Endothelial cell (in vitro differentiated cells): ENCODE measurements around the gene IQCF5. TPM values are rescaled to one million over a fixed set of nuclear protein-coding genes. Genes with fewer than 3 reads are reported as not detected.
"Not testable (repeated sequence)": the region's sequence is repeated elsewhere in the genome, so short reads cannot be mapped to it uniquely, and the experiment has no call there.

Source experiments
- DNase-seq: peaks from one replicate; pipeline ENCODE4 v3.0.0; 2021; ENCODE audit warnings: low spot score
- H3K27ac Mint-ChIP-seq: one replicate; pipeline ENCODE4 v1.8.0; 2021; ENCODE audit warnings: mixed read lengths, inconsistent platforms; ENCODE audit not compliant: unreplicated experiment
- H3K27me3 Mint-ChIP-seq: one replicate; pipeline ENCODE4 v1.8.0; 2021; ENCODE audit warnings: mild to moderate bottlenecking, moderate library complexity, mixed read lengths, inconsistent platforms; ENCODE audit not compliant: unreplicated experiment
- H3K36me3 Mint-ChIP-seq: one replicate; pipeline ENCODE4 v1.8.0; 2021; ENCODE audit warnings: mild to moderate bottlenecking, low read depth, mixed read lengths, inconsistent platforms; ENCODE audit not compliant: unreplicated experiment
- H3K4me1 Mint-ChIP-seq: one replicate; pipeline ENCODE4 v1.8.0; 2021; ENCODE audit warnings: mild to moderate bottlenecking, mixed read lengths, inconsistent platforms; ENCODE audit not compliant: unreplicated experiment
- H3K4me3 Mint-ChIP-seq: one replicate; pipeline ENCODE4 v1.8.0; 2021; ENCODE audit warnings: mild to moderate bottlenecking, mixed read lengths, inconsistent platforms; ENCODE audit not compliant: unreplicated experiment
- H3K9me3 Mint-ChIP-seq: one replicate; pipeline ENCODE4 v1.8.0; 2021; ENCODE audit warnings: mixed read lengths, inconsistent platforms; ENCODE audit not compliant: unreplicated experiment
- CTCF ChIP-seq: fragments of 200-600 bp; sonication (generic); IDR thresholded peaks from one replicate; pipeline ENCODE4 v1.5.0; 2021; ENCODE audit warnings: antibody characterized with exemption; ENCODE audit not compliant: unreplicated experiment
- long read RNA-seq: library from polyadenylated mRNA; unstranded; transcript quantifications from one replicate; pipeline ENCODE4 v2.0.0, GENCODE V29; 2020; ENCODE audit not compliant: unreplicated experiment
- total RNA-seq: library from RNA; stranded (reverse); fragmentation: NEBNext Ultra II Directional; extraction: Animal tissue kit (Norgen Biotek cat#: 25700); gene quantifications from one replicate; pipeline ENCODE4 v1.2.1, GENCODE V29; 2021; ENCODE audit not compliant: unreplicated experiment

The IQCF5 gene
- not detected for total RNA-seq
- long read RNA-seq = 0 reads

GRCh38 chr3:51875501-51875900, at the start of gene IQCF5:
Gene IQCF5, minus strand, starts transcription at chr3:51875601. Its CDS starts 70 bp downstream, at chr3:51875531.
- Mint-ChIP-seq H3K9me3 (no peaks in the 10 kb centered on the region), H3K4me1 (no peaks in the 10 kb centered on the region), H3K27ac (no peak within 1 kb of the TSS), H3K4me3 (no peak within 1 kb of the TSS), H3K36me3 (no peaks in the 10 kb centered on the region), H3K27me3 (peaks cover 15% of the 10 kb centered on the region)
- DNase-seq = no peak
- no peak for TF ChIP-seq CTCF

GRCh38 chr3:51921081-51921578, 45.7 kb upstream of the IQCF5 start:
- H3K27ac Mint-ChIP-seq = no peak overlapping the region

GRCh38 chr3:51916418-51916817, 41.0 kb upstream of the IQCF5 start:
- peaks cover 2% of the 10 kb centered on the region for H3K27me3 Mint-ChIP-seq
- no peak for TF ChIP-seq CTCF
- no peaks in the 10 kb centered on the region for H3K4me1 Mint-ChIP-seq
- no peaks in the 10 kb centered on the region for H3K36me3 Mint-ChIP-seq
- H3K27ac Mint-ChIP-seq = no peak overlapping the region
- H3K9me3 Mint-ChIP-seq = no peaks in the 10 kb centered on the region
- no peak overlapping the region for H3K4me3 Mint-ChIP-seq
- no peak for DNase-seq

More at GRCh38 chr3:51921081-51921578, 45.7 kb upstream of the IQCF5 start:
- Mint-ChIP-seq H3K4me3 (no peak overlapping the region), H3K36me3 (no peaks in the 10 kb centered on the region), H3K27me3 (peaks cover 2% of the 10 kb centered on the region), H3K9me3 (no peaks in the 10 kb centered on the region), H3K4me1 (no peaks in the 10 kb centered on the region)
- DNase-seq = no peak
- TF ChIP-seq CTCF = no peak

GRCh38 chr3:51908026-51908425, 32.6 kb upstream of the IQCF5 start:
- Mint-ChIP-seq H3K27ac (no peak overlapping the region), H3K4me3 (no peak overlapping the region), H3K36me3 (peaks cover 10% of the 10 kb centered on the region), H3K27me3 (peaks cover 5% of the 10 kb centered on the region), H3K4me1 (no peaks in the 10 kb centered on the region), H3K9me3 (no peaks in the 10 kb centered on the region)
- TF ChIP-seq CTCF = no peak
- no peak for DNase-seq

DNA sequence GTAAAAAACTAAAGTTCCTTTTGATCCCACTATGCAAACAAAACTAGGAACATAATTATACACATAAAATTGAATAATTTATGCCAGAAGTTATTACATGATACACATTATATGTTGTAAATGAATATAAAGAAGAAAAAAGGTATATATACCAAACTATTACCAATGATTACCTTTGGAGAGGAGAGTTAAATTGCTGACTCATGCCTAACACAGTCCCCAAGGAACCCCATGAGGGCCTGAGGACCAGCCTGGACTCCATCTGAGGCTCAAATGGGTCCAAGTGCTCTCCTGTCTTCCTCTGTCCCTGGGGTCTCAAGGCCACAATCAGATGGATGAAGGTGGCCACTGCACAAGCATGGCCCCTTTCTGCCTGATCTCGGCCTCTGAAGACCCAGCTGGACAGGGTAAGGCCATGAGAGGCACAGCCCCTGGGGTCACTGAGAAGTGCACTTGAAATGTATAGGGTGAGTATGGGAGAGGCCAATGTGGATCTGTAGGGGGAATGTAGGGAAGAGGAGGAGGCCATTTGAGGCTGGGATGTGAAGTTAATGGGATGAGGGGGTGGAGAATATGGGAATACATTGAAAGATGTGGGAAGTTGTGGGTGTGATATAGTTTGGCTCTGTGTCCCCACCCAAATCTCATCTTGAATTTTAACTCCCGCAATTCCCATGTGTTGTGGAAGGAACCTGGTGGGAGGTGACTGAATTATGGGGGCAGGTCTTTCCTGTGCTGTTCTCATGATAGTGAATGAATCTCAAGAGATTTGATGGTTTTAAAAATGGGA, 28.8 kb upstream of the IQCF5 start:
- Mint-ChIP-seq H3K36me3 (peaks cover 10% of the 10 kb centered on the region), H3K9me3 (no peaks in the 10 kb centered on the region), H3K27ac (no peak overlapping the region), H3K4me3 (no peak overlapping the region), H3K27me3 (peaks cover 5% of the 10 kb centered on the region), H3K4me1 (peaks cover 7% of the 10 kb centered on the region)
- no peak for DNase-seq
- no peak for TF ChIP-seq CTCF

GRCh38 chr3:51902361-51902760, 27.0 kb upstream of the IQCF5 start:
- H3K27ac Mint-ChIP-seq, H3K9me3 Mint-ChIP-seq, DNase-seq, H3K4me3 Mint-ChIP-seq, H3K36me3 Mint-ChIP-seq, H3K27me3 Mint-ChIP-seq: not testable (repeated sequence)
- H3K4me1 Mint-ChIP-seq = peaks cover 23% of the 10 kb centered on the region

- not testable (repeated sequence) for DNase-seq, H3K27ac Mint-ChIP-seq, H3K27me3 Mint-ChIP-seq, H3K36me3 Mint-ChIP-seq, H3K4me3 Mint-ChIP-seq, H3K9me3 Mint-ChIP-seq
- H3K4me1 Mint-ChIP-seq = peaks cover 31% of the 10 kb centered on the region
Observed at GRCh38 chr3:51900043-51900442, 24.6 kb upstream of the IQCF5 start.
